ENCODE results near the gene SLC9C2.

DNA sequence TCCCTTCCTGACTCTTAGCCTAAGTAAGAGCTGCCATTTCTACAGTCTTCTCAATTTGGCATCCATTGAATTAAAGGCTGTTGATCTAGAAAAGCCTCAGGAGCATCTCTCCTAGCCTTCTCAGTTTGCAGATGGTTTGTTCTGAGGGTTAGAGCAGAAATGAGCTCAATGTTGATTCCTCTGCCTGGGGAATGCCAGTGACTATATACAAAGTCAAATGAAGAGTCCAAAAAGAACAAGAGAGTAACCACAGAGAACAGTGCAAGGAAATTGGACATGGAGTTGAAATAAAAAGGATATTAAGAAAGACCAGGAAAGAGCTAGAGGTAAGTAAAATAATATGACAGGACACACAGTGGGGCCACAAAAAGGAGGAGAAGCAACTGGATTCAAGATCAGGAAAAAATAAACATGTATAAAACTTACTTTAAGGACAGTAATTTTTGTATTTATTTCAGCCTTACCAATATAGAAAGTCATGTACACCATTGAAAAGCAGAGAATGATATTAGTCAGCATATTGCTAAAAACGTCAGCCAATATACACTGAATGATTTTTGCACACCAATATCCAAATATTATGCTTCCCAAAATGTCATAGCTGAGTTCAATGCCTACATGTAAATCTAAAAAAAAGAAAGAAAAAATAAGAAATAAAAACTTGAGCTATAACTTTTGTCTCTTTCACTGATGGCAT is 21.3 kb downstream of the SLC9C2 start:
- TF ChIP-seq, protein P1, sequence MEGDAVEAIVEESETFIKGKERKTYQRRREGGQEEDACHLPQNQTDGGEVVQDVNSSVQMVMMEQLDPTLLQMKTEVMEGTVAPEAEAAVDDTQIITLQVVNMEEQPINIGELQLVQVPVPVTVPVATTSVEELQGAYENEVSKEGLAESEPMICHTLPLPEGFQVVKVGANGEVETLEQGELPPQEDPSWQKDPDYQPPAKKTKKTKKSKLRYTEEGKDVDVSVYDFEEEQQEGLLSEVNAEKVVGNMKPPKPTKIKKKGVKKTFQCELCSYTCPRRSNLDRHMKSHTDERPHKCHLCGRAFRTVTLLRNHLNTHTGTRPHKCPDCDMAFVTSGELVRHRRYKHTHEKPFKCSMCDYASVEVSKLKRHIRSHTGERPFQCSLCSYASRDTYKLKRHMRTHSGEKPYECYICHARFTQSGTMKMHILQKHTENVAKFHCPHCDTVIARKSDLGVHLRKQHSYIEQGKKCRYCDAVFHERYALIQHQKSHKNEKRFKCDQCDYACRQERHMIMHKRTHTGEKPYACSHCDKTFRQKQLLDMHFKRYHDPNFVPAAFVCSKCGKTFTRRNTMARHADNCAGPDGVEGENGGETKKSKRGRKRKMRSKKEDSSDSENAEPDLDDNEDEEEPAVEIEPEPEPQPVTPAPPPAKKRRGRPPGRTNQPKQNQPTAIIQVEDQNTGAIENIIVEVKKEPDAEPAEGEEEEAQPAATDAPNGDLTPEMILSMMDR (IDR thresholded peaks at IDR 0.05; ENCODE audit: insufficient read depth, low read length, poor library complexity, severe bottlenecking) = no peak
- no peak for TF ChIP-seq EZH2phosphoT487 (conservative IDR thresholded peaks at IDR 0.05; ENCODE audit: low read length)
